ENCODE data around the gene ST6GAL1.

Gene ST6GAL1

GRCh38 chr3:187085933-187086332 lies 155.6 kb downstream of the ST6GAL1 start:
- H4K20me1 ChIP-seq (ENCODE audit: insufficient read depth) = no peaks in the 10 kb centered on the region
- H3K27me3 ChIP-seq (ENCODE audit: insufficient read depth, low read depth) = no peaks in the 10 kb centered on the region
- no peak overlapping the region for H3K9ac ChIP-seq
- no peaks in the 10 kb centered on the region for H3K79me2 ChIP-seq (ENCODE audit: insufficient read depth, low read depth)
- H3K4me2 ChIP-seq = no peak overlapping the region
- TF ChIP-seq CTCF (conservative IDR thresholded peaks at IDR 0.05; ENCODE audit: low read depth, low read length) = no peak
- no peak overlapping the region for H3K27ac ChIP-seq
- H3K36me3 ChIP-seq (ENCODE audit: insufficient read depth) = no peaks in the 10 kb centered on the region
- no peak overlapping the region for H2AFZ ChIP-seq (ENCODE audit: low read depth)
- peaks cover 11% of the 10 kb centered on the region for H3K4me1 ChIP-seq (ENCODE audit: low read depth, poor library complexity, severe bottlenecking)
- no peak overlapping the region for H3K4me3 ChIP-seq (IDR thresholded peaks at IDR 0.05; ENCODE audit: insufficient read depth, low read depth, low read length)

- Histone ChIP-seq H3K4me3 (IDR thresholded peaks at IDR 0.05; ENCODE audit: insufficient read depth, low read depth, low read length) (no peak overlapping the region), H4K20me1 (ENCODE audit: insufficient read depth) (no peaks in the 10 kb centered on the region), H3K27ac (no peak overlapping the region), H3K4me1 (ENCODE audit: low read depth, poor library complexity, severe bottlenecking) (peaks cover 11% of the 10 kb centered on the region), H3K36me3 (ENCODE audit: insufficient read depth) (no peaks in the 10 kb centered on the region), H2AFZ (ENCODE audit: low read depth) (no peak overlapping the region), H3K79me2 (ENCODE audit: insufficient read depth, low read depth) (no peaks in the 10 kb centered on the region), H3K27me3 (ENCODE audit: insufficient read depth, low read depth) (no peaks in the 10 kb centered on the region), H3K4me2 (no peak overlapping the region), H3K9ac (no peak overlapping the region)
- TF ChIP-seq CTCF (conservative IDR thresholded peaks at IDR 0.05; ENCODE audit: low read depth, low read length) = no peak
Measured at GRCh38 chr3:187086831-187087230, 156.5 kb downstream of the ST6GAL1 start.

GRCh38 chr3:187088701-187089100 lies 158.4 kb downstream of the ST6GAL1 start:
- no peak overlapping the region for H3K27ac ChIP-seq
- H2AFZ ChIP-seq (ENCODE audit: low read depth) = no peak overlapping the region
- H3K79me2 ChIP-seq (ENCODE audit: insufficient read depth, low read depth) = no peaks in the 10 kb centered on the region
- no peaks in the 10 kb centered on the region for H3K36me3 ChIP-seq (ENCODE audit: insufficient read depth)
- no peak overlapping the region for H3K4me2 ChIP-seq
- H3K4me1 ChIP-seq (ENCODE audit: low read depth, poor library complexity, severe bottlenecking) = peaks cover 11% of the 10 kb centered on the region
- no peak overlapping the region for H3K9ac ChIP-seq
- no peak for TF ChIP-seq CTCF (conservative IDR thresholded peaks at IDR 0.05; ENCODE audit: low read depth, low read length)
- H4K20me1 ChIP-seq (ENCODE audit: insufficient read depth) = no peaks in the 10 kb centered on the region
- no peak overlapping the region for H3K4me3 ChIP-seq (IDR thresholded peaks at IDR 0.05; ENCODE audit: insufficient read depth, low read depth, low read length)
- no peaks in the 10 kb centered on the region for H3K27me3 ChIP-seq (ENCODE audit: insufficient read depth, low read depth)

GRCh38 chr3:187093320-187093719 lies 163.0 kb downstream of the ST6GAL1 start:
- Histone ChIP-seq H3K4me3 (IDR thresholded peaks at IDR 0.05; ENCODE audit: insufficient read depth, low read depth, low read length) (no peak overlapping the region), H3K9ac (no peak overlapping the region), H3K4me1 (ENCODE audit: low read depth, poor library complexity, severe bottlenecking) (peaks cover 11% of the 10 kb centered on the region), H3K27me3 (ENCODE audit: insufficient read depth, low read depth) (no peaks in the 10 kb centered on the region), H4K20me1 (ENCODE audit: insufficient read depth) (no peaks in the 10 kb centered on the region), H3K27ac (no peak overlapping the region), H2AFZ (ENCODE audit: low read depth) (no peak overlapping the region), H3K79me2 (ENCODE audit: insufficient read depth, low read depth) (no peaks in the 10 kb centered on the region), H3K4me2 (no peak overlapping the region), H3K36me3 (ENCODE audit: insufficient read depth) (no peaks in the 10 kb centered on the region)
- no peak for TF ChIP-seq CTCF (conservative IDR thresholded peaks at IDR 0.05; ENCODE audit: low read depth, low read length)

Measured in KMS-11 (cell line).